HG03354 (cell line): ENCODE data around the gene GRB10.
"Not testable (repeated sequence)": the region's sequence is repeated elsewhere in the genome, so short reads cannot be mapped to it uniquely, and the experiment has no call there.

ENCODE experiments used
- ATAC-seq: cut with Tn5 transposase; IDR thresholded peaks from one replicate; pipeline ENCODE4 v1.9.1; 2021; ENCODE audit warnings: mild to moderate bottlenecking; ENCODE audit not compliant: unreplicated experiment, poor library complexity, severe bottlenecking

GRB10 gene

DNA sequence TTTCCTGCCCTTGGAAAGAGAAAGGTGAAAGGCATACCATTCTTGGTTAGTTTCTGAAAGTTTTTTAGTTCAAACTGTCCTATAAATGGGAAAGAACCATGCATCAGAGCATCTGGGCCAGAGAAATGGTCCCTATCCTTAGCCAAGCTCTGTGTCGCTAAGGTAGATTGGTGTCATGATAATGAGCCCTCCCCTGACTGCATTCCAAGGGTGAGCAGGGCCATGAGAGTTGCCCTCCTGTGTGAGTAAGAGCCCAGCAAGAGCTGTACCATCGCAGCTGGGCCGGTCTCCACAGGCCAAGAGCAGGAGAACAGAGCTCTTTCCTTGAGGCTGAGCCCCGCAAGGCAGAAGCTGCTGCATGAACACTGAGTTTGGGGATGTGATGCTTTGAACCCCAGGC lies 30.3 kb downstream of the GRB10 start:
- no peak for ATAC-seq

DNA sequence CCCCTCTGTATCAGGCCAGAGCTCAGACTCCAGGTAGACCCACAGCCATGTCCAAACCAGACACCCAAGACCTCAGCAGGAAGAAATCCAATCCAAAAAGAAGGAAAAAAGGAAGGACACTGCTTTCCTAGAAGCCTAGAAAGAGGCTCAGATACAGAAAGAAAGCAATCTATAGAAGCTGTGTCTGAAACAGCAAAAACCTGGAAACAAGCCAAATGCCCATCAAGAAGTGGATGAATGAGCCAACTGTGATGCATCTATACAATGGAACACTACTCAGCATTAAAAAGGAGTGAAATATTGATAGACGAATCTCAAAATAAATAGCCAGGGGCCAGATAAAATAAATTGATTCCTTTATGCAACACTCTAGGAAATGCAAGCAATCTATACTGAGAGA lies 31.6 kb downstream of the GRB10 start:
- no peak for ATAC-seq

DNA sequence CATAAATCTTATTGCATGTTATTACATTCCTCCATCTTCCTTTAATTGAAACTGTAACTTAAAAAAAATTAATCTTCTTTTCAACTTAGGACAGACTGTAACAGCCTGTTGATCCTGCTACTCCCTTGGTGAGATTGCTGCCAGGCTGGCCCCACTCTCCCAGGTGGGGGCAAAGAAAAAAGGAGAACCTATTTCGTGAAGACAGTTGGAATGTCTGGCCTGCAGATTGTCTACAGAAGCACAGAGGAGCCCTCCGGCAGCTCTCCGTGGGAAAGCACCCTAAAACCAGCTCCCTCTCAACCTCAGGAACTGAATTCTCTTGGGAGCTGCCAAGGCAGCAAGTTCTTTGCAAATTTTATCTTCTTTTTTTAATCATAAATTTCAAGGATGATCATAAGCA lies 32.8 kb downstream of the GRB10 start:
- ATAC-seq, result no peak

DNA sequence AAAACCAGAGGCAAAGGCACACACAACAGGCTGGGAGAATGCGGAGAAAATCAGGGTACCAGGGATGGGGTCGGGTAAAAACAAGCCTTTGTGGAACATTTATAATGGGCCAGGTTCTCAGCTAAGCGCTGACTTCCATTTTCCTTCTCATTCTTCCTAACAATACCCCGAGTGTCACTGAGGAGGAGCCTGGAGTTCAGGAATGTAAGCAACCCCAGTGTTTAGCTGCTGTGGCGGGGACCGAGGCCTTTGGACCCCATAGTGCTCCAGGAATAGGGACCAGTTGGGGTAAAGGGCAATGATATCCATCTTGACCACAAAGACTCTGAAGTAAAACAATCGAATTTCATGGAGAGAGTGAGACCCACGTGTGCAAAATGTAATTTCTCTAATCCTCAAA lies 34.2 kb downstream of the GRB10 start:
- ATAC-seq, result no peak

DNA sequence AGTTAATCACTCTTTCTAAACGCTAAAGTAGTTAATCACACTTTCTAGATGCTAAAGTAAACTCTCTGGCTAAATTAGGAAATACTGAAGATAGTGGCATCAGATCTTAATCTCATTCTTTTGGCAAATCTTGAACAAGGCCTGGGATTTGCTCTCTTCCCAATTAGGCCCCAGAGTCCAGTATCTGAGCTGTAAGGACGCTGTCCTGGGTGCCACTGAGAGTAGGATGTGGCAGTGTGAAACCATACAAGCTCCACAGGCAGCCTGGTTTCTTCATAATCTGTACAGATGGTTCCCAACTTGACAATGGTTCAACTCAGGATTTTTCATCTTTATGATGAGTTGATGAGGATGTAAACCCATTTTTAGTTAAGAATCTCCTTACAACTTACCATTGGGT lies 36.9 kb downstream of the GRB10 start:
- ATAC-seq, result no peak

DNA sequence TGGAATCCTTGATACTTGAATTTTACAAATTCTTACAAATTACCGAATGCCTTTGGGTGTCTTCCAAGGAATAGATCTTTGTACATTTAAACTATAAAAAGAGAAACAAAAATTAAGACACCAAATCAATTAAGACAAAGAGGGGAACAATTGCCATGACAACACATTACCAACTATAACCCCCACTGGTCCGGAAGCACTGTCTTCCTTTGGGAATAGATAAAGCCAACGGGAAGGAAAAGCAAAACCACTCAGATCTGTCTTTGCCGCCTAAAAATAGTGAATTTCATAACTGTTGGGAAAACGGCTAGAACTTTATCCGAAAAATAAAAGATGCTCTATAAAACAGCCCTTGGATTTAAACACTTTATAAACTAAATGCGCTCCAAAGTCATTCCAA lies 37.4 kb downstream of the GRB10 start:
- ATAC-seq, result no peak

DNA sequence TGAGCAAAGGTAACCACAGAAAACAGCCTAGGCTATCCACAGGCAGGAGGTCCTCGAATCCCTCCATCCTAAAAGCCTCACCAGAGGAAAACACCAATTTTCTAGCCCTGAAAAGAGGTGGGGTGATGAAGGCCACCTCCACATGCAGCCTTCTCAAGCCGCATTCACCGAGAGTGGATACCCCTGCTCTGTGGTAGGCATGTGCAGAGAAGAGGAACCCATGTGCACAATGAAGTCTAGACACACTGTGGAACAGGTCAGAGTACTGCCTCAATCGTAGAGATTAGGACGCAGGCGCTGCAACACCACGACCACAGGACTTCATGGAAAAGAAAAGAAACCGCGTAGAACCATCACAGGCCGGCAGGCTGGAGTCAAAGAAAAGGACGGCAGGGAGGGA lies 38.8 kb downstream of the GRB10 start:
- no peak for ATAC-seq

DNA sequence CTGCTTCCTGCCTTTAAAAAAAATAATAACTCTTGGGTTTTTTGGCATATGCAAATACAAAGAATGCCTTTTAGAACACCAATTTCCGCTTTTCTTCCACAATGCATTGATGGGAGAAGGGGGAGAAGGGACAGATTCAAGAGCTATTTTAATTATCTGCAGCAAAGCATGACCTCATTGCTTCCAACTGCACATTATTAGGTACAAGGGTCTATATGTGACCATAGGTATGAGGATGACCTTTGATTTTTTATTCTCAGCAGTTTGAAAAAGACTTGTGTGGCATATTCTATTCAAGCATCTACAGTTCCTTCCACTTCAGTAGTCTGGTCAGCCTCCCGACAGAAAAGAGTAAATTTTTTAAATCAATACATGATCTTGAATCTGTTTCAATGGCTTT lies 39.7 kb downstream of the GRB10 start:
- ATAC-seq, result no peak

DNA sequence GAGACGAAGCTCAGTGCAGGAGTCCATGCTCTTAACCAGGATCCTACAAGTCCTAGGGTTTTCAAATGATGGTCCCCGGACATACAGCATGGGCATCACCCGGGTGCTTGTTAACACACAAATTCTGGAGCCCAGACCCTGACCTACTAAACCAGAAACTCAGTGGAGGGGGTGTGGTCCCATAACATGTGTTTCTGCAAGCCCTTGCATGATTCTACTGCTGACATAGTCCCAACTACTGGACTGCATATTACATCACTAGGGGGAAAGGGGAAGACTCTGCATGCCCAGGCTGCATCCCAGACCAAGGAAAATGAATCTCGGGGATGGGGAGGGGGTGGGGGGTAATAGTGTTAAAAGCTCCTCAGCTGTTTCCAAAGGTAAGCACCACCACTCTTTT lies 40.3 kb downstream of the GRB10 start:
- ATAC-seq, result no peak

DNA sequence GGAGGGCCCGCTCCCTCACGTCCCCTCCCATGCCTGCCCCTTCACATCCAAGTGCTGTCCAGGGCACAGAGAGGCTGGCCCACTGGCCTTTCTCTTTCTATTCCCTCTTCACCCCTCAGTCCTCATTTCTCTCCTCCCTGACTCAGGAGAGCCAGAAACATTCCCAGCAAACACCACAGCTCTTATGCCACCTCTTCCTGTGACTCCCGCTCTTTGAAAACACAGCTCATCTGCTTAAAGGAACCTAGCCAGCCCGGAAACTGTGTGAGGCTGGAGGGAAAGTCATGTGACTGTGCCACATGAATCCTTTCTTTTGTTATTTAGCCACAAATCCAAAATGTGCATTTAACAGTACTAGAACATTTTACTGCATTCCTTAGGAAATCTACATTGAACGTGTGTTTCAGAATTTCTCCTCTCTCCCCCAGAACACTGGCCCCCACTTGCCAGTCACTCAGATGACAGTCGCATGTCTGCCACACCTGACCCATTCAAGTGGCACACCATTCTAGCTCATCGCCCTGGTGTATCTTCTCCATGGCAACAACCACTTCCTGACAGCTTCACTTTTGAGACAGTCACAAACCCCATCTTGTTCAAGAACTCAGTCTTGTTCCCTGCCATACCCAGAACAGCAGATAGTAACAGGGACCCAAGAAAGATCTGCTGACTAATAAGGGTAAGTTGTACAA lies 42.8 kb downstream of the GRB10 start:
- peak; percentile 96 for ATAC-seq

DNA sequence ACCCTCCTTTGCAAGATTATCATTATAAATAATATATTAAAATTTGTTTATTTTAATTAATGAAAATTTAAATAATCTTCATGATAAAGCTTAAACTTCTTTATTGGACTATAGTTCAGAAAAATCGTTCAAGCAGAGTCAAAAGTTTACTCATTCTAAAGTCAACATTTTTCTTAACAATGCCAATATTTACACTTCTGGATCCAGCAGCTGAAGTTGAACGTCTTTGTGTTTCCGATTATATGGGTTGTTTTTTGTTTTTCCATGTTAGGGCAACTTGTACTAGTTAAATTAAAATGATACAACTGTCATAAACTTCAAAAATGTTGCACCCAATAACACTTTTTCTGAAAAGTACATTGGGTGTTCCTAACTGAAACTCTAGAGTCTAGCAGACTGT lies 43.8 kb downstream of the GRB10 start:
- ATAC-seq, result no peak

DNA sequence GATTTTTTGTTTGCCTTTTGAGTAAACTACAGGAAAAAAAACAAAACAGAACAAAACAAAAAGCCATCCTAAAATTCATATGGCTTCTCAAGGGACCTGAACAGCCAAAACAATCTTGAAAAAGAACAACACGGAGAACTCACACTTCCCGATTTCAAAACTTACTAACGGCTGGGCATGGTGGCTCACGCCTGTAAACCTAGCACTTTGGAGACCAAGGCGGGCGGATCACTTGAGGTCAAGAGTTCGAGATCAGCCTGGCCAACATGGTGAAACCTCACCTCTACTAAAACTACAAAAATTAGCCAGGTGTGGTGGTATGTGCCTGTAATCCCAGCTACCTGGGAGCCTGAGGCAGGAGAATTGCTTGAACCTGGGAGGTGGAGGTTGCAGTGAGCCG lies 46.9 kb downstream of the GRB10 start:
- not testable (repeated sequence) for ATAC-seq

DNA sequence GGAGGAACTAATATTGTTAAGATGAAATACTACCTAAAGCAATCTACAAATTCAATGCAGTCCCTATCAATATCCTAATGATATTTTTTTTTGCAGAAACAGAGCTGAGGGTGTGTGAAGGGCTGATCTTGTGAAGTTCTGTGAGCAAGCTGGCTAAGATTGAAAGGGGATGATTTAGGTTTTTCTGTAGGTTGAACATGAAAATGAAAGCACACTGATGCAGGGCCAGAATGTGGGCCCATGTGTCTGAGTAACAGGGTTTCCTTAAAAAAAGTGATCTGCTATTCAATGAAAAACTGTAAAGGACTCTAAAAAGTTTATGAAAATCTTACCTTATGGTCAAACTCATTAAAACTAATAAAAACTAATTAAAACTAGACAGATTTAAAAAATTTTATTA lies 47.4 kb downstream of the GRB10 start:
- ATAC-seq, result no peak

DNA sequence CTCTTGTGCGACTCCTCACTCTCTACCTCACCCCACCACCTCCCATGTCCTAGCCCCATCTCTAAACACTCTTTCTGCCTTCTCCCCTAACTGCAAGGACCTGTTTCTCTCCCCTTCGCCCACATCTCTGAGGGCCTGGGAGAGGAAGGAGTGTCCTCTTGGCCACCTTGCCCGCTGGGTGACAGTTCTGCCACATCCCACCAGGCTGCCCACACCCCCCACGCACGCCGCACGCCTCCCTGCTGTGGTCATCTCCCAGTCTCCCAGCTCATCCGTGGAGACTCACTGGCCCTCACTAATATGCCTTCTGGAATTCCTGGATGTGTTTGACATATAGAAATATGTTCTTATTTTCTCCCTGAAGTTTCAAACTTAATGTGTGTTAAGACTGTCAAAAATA lies 48.5 kb downstream of the GRB10 start:
- ATAC-seq, result no peak

DNA sequence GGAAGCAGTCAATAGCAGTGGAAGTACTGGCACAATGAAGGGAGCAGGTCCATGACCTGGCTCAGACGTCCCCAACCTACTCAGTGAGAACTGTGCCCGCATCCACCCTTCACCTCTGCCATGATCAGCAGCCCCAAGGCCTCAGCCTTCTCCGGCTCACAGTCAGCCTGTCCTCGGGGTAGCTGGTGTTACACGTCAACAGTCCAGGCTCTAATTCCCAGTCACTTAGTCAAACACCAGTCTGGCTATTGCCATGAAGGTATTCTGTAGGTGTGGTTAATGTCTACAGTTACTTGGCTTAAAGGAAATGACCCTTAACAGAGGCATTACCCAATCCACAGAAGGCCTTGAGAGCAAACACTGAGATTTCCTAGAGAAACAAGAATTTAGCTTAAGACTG lies 49.1 kb downstream of the GRB10 start:
- no peak for ATAC-seq

DNA sequence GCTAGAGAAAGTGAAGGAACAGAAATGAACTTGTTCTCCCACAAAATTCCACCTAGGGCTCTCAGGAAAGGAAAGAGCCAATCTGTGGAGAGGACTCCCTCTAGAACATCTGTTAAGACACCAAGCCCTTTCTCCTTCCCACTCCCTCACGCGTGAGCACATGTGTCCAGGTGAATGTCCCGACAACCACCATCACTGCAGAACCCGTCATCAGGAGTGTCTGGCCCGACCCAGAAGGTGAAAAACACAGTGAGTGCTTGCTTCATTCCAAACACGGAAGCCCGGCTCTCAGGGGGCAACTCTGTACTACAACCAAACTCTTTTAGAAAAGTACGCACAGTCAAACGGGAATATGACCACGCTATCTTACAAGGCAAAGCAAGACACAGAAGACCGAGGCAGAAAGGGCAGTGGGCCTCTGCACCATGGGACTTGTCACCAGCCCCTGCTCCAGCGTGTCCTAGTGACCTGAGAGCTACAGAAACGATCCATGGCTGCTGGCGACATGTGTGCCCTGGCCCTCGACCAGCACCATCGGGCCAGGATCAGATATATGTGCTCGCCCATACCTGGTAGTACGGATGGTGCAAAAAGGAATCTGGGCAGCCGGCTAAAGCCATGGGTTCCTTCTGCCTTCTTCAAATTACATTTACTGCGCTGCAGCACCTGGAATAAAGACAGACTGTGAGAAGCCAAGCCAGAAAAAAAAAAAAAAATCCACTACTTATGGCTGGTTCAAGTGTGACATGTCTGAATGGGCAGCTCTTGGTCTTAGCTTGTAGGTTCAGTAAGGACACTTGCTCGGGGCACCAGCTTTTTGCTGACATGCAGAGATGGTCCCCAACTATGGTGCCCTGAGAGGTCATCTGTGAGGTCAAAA lies 50.8 kb downstream of the GRB10 start:
- no peak for ATAC-seq

DNA sequence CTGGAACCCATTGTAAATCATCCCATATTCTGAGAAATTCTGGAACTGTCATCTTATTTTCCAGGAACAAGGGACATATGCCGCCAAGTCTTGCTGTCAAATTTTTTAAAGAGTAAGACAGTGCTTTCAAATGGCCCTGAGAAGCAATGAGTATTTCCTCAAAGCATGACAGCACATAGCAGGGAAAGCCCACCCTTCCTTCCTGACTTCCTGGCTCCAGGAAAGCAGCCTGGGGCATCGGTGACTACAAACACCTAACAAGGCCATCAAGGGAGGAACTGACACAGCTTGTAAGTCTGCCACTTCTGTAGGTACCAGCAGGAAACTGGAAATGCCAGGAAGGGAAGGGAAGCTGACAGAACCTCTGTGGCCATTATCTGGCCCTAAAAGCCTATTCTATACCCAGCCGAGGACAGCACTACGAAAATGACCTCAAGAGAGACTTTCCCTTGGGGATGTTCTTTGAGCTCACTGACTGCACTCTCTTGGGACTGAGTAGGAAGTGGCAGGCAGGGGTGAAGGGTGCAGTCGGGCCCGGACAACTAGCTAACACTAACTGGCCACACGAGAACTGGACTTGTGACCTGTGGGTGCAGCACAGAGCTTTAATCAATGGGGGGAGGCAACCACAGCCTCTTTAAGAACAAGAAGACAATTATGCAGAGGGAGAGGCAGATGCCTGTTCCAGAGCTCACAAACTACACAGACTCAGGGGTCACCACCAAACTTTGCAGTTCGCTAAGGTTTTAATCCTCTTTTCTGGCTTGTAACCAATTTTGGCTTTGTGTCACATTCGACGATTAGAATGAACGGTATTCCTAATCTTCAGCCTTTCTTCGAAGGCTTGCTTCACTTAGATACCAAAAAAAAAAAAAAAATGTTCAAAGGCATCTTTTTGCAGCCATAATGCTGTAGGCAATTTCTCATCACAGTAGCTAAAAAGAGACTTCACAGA lies 52.0 kb downstream of the GRB10 start:
- ATAC-seq, result no peak

DNA sequence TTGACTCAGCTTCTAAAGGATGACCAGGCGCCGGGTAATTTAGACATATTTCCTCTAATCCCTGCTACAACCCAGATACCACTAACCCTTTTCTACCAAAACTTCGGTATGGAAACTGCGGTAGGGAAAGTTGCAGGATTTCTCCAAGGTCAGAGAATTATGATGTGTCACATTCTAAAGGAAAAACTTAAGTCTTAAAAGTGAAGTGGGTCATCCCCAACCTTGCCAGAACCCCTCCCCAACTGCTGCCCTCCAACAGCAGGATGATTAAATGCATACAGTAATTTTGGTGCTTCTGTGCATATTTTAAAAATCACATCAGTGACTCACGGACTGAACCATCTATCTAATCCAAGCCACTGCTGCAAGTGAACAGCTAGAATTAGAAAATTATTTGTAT lies 52.7 kb downstream of the GRB10 start:
- no peak for ATAC-seq

DNA sequence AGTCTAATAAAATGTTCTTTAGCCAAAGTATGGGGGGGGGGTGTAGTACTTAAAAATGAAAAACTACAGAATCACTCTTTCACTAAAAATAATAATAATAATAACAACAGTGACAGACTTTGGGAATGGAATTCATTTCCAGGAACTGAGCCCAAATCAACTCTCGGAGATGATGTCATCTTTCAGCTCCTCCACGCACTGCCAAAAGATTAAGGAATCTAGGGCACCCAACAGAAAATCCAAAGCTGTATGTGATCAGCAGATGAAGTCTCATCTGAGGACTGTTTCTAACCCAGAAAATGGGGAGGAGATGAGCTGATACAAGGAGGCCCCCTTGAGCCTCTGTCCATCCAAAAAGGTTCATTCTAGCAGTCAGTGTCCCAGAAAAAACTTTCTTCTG lies 54.5 kb downstream of the GRB10 start:
- ATAC-seq, result no peak

DNA sequence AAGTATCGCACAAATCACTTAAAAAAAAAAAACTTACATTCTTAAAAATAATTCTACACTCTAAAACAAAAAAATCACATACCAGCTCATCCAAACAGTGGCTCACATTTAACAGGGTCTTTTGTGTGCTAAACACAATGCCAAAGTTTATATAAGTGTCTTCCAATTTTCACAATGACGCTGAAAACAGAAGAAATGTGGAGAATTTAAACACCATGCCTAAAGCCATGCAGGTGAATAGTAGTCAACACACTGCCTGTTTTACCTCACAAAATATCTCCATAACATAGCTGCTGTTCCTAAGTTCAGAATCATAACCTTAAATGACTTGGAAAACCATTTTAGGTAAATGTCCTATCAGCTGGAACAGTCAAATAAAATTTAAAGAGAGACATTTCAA lies 55.0 kb downstream of the GRB10 start:
- ATAC-seq, result no peak
